ENCODE data around the gene NME3. TPM values are rescaled to one million over a fixed set of nuclear protein-coding genes. Genes with fewer than 3 reads are reported as not detected.

NME3 gene
- total and polyA plus RNA-seq, 10 of the 15 experiments (the other 5 are each of a cell fraction or from before 2014, with no cell fraction given): 0.61 to 55.5 (median 26.5) TPM

DNA sequence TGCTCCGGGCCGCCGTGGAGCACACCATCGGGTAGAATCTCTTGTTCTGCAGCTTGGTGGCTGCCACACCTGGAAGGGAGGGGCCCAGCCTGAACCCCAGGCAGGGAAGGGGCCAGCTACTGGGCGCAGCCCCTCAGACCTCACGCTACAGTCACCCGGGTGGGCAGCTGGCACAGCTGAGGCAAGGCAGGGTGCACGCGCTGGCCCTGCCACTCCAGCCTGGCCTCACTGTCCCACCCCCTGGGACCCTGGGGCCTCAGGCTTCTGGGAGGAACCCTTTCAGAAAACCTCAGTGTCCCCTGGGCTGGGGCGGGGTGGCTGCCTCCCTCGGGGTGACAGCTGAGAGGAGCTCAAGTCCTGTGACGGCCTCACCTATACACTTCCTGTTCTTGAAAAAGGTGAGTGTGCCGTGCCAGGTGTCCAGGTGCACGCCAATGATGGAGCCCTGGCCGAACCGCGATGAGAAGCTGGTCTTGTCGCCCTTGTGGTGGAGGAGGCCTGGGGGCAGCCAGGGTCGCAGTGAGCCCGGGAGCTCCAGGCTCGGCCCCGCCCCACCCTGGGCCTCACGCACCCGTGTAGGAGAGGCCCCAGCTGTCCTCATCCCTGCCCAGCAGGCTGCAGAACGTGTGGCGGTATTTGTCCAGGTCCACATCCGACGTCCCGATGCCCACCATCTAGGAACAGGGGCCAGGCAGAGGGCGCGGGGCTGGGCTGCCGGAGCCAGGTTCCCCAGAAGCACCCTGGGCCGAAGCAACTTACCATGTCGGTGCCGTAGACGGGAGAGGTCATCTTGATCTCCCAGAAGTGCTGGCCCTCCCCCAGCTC, 6.2 kb upstream of the NME3 start:
- in situ Hi-C loops (cut with MboI): no loop called here
- peaks cover 3 to 8% of the 10 kb centered on the region in 2 experiments; a peak in 3 of 4 replicates for H3K36me3 ChIP-seq (ENCODE audit: control insufficient read depth in 2 of 2, insufficient read depth in 2 of 2, low read length in 1 of 2)

DNA sequence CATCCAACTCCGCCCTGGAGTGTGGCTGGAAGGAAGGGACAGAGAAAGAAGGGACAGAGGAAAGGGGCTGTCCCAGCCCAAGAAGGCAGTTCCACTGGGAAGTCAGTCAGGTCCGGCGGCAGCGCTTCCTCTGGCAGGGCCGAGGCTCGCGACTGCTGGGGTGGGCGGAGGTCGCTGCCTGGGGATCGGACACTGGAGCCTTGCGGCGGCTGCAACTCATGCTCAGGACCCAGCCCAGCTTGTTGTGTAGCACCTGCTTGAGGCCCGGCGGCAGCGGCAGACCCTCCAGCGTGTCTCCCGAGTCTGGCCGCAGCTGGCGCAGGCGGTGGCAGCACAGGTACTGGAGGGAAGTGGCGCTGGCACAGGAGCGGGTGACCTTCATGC, 5.6 kb upstream of the NME3 start:
- H3K27me3 ChIP-seq (replicated peaks in 1 of 2; ENCODE audit: control insufficient read depth in 2 of 2, insufficient read depth in 2 of 2, low read length in 1 of 2): no peaks in the 10 kb centered on the region
- no peak overlapping the region for H3K4me2 ChIP-seq (ENCODE audit: control insufficient read depth, insufficient read depth)
- BruUV-seq (replicated peaks): no TSS peak
- DNase-seq (ENCODE audit: low read depth, low spot score): no peak
- in situ Hi-C loops (cut with MboI) (no loop called here), intact Hi-C loops (cut with micrococcal nuclease; ENCODE audit: unreplicated experiment) (no loop called here)
- WGBS (ENCODE audit: insufficient coverage, insufficient replicate concordance, low lambda C conversion rate, missing lambda C conversion rate): 95% methylated on average over 22 of the region's 22 CpGs
- FAIRE-seq: no peak
- ChIA-PET POLR2A (interaction anchor here (0.5 kb wide), 1 partner anchor 72 kb away, joined by 3 read pairs; no protein-coding TSS in a partner anchor), RAD21 (ENCODE audit: unreplicated experiment) (no interaction called here), CTCF (no interaction called here), SMC1A (ENCODE audit: uncharacterized antibody, unreplicated experiment) (no interaction called here)
- H3K27ac ChIP-seq (ENCODE audit: control insufficient read depth, insufficient read depth): no peak overlapping the region
- ATAC-seq: no peak
- H2AFZ ChIP-seq (ENCODE audit: control insufficient read depth, low read depth, low read length): no peak overlapping the region
- peaks cover 17% of the 10 kb centered on the region for H3K4me1 ChIP-seq (ENCODE audit: control insufficient read depth, insufficient read depth, low read length)
- H3K4me3 ChIP-seq: no peak overlapping the region
- H3K79me2 ChIP-seq (ENCODE audit: control insufficient read depth, insufficient read depth, low read length): peaks cover 28% of the 10 kb centered on the region
- no peak overlapping the region for H3K9ac ChIP-seq (ENCODE audit: control insufficient read depth, insufficient read depth, low read length)
- no peaks in the 10 kb centered on the region for H4K20me1 ChIP-seq (ENCODE audit: control insufficient read depth, insufficient read depth)
- no peaks in the 10 kb centered on the region for H3K9me3 ChIP-seq (replicated peaks; ENCODE audit: control insufficient read depth, insufficient read depth, low read length)
- TF ChIP-seq POLR2AphosphoS2 (IDR thresholded peaks at IDR 0.05; ENCODE audit: low read depth, low read length): no peak
- TF ChIP-seq NR2F1 (conservative IDR thresholded peaks at IDR 0.05): no peak
- no peak for TF ChIP-seq CBX3 (IDR thresholded peaks at IDR 0.05; ENCODE audit: borderline replicate concordance, low read depth)
- TF ChIP-seq SMC3 (IDR thresholded peaks at IDR 0.05; ENCODE audit: borderline replicate concordance, low read length): no peak
- no peak for TF ChIP-seq ZNF274 (IDR thresholded peaks at IDR 0.05; ENCODE audit: insufficient read depth, insufficient read length)
- no peak for TF ChIP-seq YBX1 (IDR thresholded peaks at IDR 0.05)
- TF ChIP-seq ASH2L (IDR thresholded peaks at IDR 0.05; ENCODE audit: borderline replicate concordance, low read depth): no peak
- no peak for TF ChIP-seq EED (IDR thresholded peaks at IDR 0.05; ENCODE audit: low read depth)
- TF ChIP-seq FOXK2 (IDR thresholded peaks at IDR 0.05): no peak
- TF ChIP-seq EZH2 (IDR thresholded peaks at IDR 0.05; ENCODE audit: borderline replicate concordance, control insufficient read depth, low read depth, low read length): no peak
- no peak for TF ChIP-seq KAT2A (conservative IDR thresholded peaks at IDR 0.05; ENCODE audit: control insufficient read depth, low read depth, low read length)
- no peak for TF ChIP-seq ZNF217 (IDR thresholded peaks at IDR 0.05)
- TF ChIP-seq NFYA (IDR thresholded peaks at IDR 0.05; ENCODE audit: borderline replicate concordance, low read depth, low read length): no peak
- TF ChIP-seq, protein P1, sequence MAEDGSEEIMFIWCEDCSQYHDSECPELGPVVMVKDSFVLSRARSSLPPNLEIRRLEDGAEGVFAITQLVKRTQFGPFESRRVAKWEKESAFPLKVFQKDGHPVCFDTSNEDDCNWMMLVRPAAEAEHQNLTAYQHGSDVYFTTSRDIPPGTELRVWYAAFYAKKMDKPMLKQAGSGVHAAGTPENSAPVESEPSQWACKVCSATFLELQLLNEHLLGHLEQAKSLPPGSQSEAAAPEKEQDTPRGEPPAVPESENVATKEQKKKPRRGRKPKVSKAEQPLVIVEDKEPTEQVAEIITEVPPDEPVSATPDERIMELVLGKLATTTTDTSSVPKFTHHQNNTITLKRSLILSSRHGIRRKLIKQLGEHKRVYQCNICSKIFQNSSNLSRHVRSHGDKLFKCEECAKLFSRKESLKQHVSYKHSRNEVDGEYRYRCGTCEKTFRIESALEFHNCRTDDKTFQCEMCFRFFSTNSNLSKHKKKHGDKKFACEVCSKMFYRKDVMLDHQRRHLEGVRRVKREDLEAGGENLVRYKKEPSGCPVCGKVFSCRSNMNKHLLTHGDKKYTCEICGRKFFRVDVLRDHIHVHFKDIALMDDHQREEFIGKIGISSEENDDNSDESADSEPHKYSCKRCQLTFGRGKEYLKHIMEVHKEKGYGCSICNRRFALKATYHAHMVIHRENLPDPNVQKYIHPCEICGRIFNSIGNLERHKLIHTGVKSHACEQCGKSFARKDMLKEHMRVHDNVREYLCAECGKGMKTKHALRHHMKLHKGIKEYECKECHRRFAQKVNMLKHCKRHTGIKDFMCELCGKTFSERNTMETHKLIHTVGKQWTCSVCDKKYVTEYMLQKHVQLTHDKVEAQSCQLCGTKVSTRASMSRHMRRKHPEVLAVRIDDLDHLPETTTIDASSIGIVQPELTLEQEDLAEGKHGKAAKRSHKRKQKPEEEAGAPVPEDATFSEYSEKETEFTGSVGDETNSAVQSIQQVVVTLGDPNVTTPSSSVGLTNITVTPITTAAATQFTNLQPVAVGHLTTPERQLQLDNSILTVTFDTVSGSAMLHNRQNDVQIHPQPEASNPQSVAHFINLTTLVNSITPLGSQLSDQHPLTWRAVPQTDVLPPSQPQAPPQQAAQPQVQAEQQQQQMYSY (CRISPR knock-in tag; IDR thresholded peaks at IDR 0.05): no peak
- peaks cover 3 to 8% of the 10 kb centered on the region in 2 experiments; a peak in 3 of 4 replicates for H3K36me3 ChIP-seq (ENCODE audit: control insufficient read depth in 2 of 2, insufficient read depth in 2 of 2, low read length in 1 of 2)

More for the DNA sequence above, 6.2 kb upstream of the NME3 start:
- H3K9ac ChIP-seq (ENCODE audit: control insufficient read depth, insufficient read depth, low read length): no peak overlapping the region
- H3K27ac ChIP-seq (ENCODE audit: control insufficient read depth, insufficient read depth): no peak overlapping the region
- no peaks in the 10 kb centered on the region for H3K27me3 ChIP-seq (replicated peaks in 1 of 2; ENCODE audit: control insufficient read depth in 2 of 2, insufficient read depth in 2 of 2, low read length in 1 of 2)
- FAIRE-seq (no peak), DNase-seq (ENCODE audit: low read depth, low spot score) (no peak), ATAC-seq (no peak)
- ChIA-PET POLR2A (no interaction called here), CTCF (no interaction called here), SMC1A (ENCODE audit: uncharacterized antibody, unreplicated experiment) (no interaction called here), RAD21 (ENCODE audit: unreplicated experiment) (no interaction called here)
- no TSS peak for BruUV-seq (replicated peaks)
- H3K4me2 ChIP-seq (ENCODE audit: control insufficient read depth, insufficient read depth): no peak overlapping the region
- intact Hi-C loops (cut with micrococcal nuclease; ENCODE audit: unreplicated experiment): no loop called here
- H3K9me3 ChIP-seq (replicated peaks; ENCODE audit: control insufficient read depth, insufficient read depth, low read length): no peaks in the 10 kb centered on the region
- no peak overlapping the region for H2AFZ ChIP-seq (ENCODE audit: control insufficient read depth, low read depth, low read length)
- H4K20me1 ChIP-seq (ENCODE audit: control insufficient read depth, insufficient read depth): no peaks in the 10 kb centered on the region
- H3K4me1 ChIP-seq (ENCODE audit: control insufficient read depth, insufficient read depth, low read length): peaks cover 17% of the 10 kb centered on the region
- peaks cover 22% of the 10 kb centered on the region for H3K79me2 ChIP-seq (ENCODE audit: control insufficient read depth, insufficient read depth, low read length)
- TF ChIP-seq POLR2AphosphoS5 (IDR thresholded peaks at IDR 0.05; ENCODE audit: low read length) (peak; percentile 45; the same call in 1 of the 2 replicates), MTA2 (IDR thresholded peaks at IDR 0.05; ENCODE audit: low read depth) (no peak), POLR2A (IDR thresholded peaks at IDR 0.05; ENCODE audit: low read depth, low read length) (peak; percentile 62)
- WGBS (ENCODE audit: insufficient coverage, insufficient replicate concordance, low lambda C conversion rate, missing lambda C conversion rate): 68% methylated on average over 36 of the region's 36 CpGs
- no peak overlapping the region for H3K4me3 ChIP-seq

All from GM12878 (cell line).